HG03520 (cell line): ENCODE measurements around the gene GAPDH.
A peak's percentile ranks its signal among the peaks of the same experiment; 100 is the strongest.
"Not testable (repeated sequence)": the region's sequence is repeated elsewhere in the genome, so short reads cannot be mapped to it uniquely, and the experiment has no call there.

ENCODE experiments used
- ATAC-seq: cut with Tn5 transposase; IDR thresholded peaks from one replicate; pipeline ENCODE4 v1.9.1; 2021; ENCODE audit warnings: mild to moderate bottlenecking, moderate library complexity; ENCODE audit not compliant: unreplicated experiment

Gene GAPDH

DNA sequence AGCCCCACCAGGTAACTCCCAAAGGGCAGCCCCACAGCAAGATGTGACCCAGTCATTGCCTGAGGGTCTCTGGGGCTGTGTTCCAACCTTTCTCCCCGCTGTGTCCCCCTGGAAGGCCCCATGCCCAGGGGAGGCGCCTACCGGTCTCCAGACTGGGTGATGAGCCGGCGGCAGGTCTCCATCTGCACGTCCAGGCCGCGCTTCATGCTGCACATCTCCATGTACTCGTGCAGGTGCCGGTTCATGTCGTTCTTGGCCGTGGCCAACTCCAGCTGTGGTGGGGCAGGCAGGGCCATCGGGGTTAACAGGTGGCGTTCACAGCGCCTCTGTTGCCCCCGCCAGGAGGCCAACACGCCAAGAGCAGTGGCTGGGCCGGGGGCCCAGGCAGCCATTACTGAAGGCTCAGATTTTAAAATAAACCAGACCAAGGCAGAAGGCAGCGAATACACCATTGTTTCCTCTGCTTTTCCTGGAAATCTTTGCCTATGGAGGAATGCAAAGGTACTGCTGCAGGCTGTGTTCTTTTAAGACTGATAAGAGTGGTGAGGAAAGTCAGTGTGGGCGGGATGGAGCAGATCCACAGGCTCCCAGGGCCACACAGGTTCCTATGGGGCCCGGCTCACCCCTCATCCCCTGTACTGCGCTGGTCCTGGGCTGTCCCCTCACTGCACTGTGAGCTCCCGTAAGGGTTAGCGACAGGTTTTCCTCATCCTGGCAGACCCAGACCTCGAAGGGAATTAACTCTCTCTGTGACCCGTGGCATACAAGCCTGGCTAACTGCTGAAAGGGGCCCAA lies 7.3 kb downstream of the GAPDH start:
- ATAC-seq = no peak

DNA sequence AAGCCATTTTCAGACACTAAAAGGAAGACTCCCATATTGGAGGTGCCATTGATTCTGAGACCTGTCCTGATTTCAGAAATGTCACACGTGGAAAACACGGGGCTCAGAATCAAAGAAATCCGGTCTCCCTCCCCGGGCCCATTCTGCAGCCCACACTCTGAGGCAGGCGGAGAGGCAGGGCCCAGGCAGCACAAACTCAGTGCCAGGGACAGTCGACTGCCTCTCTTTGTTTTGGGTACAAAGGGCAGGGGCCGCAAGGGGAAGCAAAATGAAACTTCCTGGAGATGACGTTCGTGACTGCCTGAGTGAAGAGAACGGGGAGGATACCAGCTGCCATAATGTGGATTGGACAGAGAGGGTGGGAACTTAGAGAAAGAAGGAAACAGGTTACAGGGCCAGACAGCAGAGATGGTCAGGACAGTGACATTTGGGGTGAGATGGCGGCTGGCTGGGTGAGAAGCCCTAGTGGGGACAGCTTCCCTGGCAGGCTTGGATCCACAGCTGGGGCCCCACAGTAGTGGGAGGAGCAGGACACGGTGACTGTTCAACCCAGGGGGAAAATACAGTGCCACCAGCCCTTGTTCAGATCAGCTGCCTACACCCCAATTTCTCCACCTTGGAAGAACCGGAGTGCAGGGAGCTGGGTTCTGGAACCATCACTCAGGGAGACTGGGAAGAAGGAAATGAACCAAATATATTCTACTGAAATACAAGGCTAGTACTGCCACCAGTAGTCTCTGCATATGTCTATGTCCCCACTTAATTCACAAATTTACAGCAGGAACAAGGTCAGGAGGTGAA lies 8.1 kb downstream of the GAPDH start:
- ATAC-seq = no peak

DNA sequence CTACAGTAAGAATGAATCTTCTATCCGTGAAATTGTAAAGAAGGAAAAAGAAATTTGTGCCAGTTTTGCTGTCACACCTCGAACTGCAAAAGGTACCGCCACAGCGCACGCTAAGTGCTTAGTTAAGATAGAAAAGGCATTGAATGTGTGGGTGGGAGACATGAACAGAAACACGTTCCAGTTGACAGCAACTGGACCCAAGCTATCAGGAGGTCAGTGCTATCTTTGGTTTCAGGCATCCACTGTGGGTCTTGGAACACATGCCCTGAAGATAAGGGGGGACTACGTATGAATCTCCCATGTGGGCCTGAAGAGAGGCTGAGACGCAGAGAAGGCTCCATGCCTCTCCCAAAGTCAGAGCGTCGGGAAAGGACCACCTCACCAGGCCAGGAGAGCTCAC lies 11.7 kb downstream of the GAPDH start:
- ATAC-seq = no peak

DNA sequence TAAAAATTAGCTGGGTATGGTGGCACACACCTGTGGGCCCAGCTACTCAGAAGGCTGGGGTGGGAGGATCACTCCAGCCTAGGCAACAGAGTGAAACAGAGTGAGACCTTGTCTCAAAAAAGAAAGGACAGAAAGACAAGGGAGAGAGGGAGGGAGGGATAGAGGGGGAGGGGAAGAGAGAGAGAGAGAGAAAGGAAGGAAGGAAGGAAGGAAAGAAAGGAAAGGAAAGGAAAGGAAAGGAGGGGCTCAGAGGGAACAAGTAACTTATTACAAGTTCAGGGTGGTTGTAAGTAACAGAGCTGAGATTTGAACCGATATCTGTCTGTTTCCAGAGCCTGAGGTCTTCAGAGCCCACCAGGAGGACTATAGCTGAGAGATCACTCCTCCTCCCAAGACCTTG lies 13.2 kb downstream of the GAPDH start:
- ATAC-seq = no peak

DNA sequence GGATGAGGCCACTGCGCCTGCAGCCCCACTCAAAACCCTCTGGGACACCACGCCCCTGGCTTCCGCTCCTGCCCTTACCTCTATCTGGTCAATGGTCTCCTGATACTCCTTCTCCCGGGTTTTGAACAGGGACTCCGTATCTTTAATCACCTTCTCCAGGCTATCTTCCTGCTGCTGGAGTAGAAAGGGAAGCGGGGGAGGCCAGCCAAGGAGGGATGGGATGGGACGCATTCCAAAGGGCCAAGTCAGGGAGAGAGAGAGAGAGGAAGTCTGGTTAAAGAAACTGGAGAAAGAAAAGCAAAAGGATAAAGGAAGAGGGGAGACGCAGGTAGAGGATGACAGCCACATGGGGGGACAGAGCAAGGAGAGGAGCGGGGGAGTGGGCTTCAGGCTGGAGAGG lies 13.7 kb downstream of the GAPDH start:
- no peak for ATAC-seq

DNA sequence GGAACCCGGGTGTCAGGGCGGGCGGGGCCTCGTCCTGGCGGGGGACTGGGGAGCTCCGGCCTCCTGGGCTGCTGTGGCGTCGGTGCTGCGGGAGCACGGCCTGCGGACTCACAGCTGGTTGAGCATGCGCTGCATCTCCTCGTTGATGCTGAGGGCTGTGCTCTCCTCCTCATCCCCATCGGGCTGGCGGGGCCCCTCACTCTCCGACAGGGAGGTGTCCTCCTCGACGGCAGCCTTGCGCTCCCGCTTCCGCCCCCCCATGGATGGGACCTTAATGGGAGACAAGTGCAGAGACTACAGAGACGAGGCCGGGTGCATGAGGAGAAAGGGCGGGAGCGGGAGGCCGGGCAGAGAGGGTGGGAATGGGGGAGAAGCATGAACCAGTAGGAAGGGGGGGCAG lies 14.2 kb downstream of the GAPDH start:
- no peak for ATAC-seq

DNA sequence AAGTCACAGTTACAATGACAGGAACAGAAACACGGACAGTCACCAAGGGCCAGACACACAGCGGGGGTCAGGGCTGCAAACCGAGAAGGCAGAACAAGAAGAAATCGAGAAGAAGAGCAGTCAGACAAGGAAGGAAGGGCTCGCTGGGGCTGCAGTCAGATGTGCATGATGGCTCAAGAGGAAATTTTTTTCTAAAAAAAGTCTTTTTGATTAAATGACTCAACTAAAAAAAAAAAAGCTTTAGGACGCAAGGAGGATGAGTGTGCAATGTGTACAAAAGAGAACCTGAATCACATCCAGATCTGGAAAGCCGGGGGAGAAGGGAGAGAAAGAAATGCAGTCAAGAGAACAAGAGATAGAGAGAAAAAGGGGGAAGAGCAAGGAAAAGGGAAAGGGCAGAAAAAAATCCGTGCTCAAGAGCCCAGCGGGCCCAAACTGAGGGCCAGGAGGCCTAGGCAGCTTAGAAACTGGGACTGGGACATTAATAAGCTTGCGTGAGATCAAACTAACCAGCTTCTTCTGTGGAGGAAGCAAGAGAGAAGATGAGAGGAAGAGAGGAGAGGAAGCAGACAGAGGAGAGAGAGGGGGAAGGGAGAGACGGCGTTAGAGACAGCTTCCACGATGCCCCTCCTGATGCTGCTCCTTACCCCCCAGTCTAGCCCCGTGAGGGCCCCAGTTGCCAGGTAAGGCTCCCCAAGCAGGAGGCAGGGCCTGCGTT lies 14.8 kb downstream of the GAPDH start:
- ATAC-seq = no peak

DNA sequence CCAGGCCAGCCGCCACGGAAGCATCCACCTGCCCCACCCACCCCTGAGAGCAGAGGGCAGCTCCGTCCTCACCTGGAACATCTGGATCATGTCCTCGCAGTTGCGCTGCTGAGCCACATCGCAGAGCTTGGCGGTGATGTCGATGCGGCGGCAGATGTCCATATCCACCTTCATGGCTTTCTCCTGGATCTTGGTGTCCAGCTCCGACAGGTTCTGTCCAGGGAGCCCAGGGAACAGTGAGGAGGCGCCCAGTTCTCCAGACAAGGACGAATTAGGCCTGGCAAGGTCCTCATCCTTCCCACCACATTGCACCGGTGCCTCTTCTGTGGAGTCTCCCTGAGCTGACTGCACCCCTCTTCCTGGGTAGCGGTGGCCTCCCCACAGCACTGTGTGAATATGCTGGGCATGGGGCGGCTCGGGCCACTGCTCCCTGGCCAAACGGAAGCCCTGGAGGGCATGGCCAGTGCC lies 15.4 kb downstream of the GAPDH start:
- no peak for ATAC-seq

DNA sequence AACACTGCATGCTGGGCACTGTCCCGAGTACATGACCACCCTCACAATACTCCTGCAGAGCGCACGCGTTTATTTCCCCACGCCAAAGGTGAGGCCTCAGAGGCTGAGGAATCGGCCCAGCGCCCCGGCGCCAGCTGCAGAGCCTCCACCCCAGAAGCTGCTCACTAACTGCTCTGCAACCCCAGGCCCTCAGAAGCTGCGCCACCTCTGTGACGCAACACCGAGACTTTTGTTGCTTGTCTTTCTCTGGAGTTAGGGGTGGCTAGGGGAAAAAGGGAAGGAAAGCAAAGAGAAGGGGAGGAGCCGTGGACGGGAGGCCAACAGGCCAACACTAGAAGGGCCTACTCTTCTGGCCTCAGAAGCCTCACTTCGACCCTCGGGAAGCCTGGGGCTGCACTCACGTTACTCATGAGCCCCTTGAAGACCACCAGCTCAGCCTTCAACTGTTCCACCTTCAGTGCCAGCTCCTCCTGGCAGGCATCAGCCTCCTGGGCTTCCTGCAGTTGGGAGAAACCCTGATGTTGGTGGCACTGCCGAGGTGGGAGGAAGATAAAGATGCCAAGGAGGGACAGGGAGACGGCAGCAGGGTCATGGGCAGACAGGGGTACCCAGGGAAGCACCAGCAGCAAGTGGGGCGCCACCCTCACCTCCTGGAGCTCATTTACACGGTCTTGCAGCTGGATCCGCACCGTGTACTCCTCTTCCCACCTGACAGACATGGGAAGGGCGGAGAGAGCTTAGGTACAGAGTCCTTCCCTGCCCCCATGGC lies 16.2 kb downstream of the GAPDH start:
- no peak for ATAC-seq

DNA sequence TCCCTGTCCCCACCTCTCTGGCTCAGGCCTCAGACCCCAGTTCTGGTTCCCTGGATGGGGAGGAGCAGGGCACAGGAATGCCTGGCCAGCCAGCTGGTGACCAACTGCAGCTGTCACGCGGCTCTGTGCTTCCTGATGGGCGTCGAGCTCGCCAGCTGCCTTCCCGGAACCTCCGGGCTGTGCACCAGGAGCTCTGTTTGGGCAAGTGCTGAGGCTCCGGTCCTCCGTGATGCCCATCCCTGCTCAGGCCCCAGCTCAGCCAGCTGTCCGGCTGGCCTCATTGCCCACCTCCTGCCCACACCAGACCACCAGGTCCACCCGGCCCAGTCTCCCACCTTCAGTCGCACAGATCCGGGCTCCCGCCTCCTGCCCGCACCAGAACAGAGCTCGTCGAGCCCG lies 16.7 kb downstream of the GAPDH start:
- ATAC-seq = no peak

DNA sequence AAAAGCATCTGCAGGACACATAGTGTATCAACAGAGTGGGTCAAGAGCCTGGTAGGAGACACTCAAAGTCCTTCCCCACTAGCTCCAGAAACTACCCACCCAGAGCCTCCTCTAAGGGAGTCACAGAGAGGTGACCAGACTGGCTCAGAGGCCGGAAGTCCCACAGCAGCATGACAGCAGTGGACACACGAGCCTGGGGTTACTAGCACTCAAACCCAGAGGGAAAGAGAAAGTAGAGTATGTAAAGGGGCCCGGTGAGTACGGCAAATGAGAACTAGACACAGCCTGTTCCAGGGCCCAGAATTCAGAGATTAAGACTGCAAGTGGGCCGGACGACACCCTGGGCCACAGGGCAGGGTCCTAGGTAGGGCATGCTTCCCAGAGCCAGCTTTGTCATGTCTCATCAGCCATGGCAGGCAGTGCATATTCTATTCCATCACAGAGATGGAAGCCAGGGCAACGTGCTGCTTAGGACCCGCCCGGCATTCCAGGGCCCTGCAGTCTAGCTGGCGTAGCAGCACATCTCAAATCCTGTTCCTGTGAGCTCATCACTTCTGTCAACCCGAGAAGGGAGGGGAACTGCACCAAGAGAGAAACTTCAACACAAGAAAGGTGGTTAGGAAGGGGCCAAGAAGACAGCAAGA lies 17.3 kb downstream of the GAPDH start:
- ATAC-seq = no peak

DNA sequence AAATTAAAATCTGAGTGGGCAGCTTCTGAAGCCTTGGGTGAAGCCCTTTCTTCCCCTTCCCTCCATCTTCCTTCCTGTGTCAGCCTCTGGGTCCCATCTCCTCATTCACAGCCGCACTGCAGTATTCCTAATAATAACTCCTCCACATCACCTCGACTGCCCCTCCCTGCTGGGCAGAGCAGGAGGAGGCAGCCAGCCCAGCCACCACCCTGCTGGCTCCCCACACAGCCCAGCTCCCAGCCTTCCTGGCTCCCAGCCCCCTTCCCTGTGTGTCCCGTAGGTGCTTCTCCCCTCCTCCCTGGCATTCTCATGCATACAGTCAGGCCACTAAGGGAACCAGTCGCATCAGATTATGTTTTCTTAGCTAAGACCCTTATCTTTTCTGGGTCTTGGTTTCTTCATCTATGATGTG lies 17.8 kb downstream of the GAPDH start:
- no peak for ATAC-seq

DNA sequence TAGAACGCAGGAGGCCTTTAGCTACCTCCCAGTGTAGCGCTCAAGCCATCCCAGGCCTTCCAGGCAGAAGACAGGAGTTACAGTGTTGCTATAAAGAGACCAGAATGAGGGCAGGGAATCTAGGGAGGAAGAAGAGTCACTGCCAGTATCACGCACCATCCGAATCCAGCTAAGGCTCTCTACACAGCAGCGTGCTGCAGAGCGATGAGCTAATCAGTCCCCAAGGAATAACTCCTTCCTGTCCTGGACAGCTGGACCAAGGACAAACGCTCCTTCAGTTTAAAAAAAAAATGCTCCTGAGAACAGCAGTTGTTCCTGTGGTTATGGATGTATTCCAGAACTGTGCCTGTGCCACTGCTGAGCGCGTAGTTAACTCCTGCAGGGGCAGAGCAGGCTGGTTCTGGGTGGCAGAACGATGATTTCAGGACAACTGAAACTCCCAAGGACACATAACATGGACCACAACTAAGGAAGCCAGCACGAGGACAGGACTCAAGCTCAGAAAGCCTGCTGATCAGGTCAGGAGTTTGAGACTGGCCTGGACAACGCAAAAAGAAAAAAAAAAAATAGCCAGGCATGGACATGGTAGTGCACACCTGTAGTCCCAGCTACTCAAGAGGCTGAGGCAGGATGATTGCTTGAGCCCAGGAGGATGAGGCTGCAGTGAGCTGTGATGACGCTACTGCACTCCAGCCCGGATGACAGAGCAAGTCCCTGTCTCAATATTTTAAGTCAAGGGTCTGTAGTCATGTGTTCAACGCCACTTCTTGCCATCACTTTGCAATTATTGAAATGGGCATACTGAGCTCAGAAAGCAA lies 18.9 kb downstream of the GAPDH start:
- no peak for ATAC-seq

DNA sequence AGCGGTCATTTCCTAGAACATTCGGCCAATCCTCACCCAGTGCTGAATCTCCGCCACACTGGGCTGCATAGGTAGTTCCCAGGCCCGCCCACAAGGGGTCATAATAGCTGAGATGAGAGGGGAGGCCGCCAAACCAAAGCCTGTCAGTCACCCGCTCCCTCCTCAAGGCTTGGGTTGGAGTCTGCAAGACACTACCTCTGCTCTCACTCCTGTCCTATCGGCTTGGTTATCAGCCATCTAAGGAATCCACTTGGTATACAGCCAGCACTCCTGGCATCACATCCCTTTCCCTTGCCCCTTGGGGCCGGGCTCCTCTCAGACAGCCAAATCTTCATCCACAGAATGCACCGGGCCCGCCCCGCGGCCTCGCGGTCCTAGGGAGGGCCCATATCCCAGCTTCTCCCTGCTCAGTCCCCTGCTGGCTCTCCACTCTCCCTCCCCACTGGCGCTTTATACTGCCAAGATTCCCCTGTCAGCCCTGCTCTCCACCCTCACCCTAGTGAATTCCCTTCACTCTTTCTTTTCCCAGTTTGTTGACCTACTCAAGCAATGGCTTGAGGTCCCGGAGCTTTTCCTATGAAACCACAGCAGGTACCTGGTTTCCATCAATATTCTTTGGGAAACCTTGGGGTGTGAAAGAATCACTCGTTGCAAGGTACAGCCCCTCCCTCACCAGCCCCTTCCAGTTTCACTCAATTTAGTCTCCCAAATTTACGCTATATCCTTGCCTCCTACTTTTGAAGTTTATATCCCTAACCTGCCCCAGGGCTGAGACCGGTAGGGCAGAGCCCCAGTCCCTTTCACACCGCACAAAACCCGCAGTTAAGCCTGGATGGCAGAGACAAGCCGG lies 20.1 kb downstream of the GAPDH start:
- ATAC-seq = peak; percentile 61

DNA sequence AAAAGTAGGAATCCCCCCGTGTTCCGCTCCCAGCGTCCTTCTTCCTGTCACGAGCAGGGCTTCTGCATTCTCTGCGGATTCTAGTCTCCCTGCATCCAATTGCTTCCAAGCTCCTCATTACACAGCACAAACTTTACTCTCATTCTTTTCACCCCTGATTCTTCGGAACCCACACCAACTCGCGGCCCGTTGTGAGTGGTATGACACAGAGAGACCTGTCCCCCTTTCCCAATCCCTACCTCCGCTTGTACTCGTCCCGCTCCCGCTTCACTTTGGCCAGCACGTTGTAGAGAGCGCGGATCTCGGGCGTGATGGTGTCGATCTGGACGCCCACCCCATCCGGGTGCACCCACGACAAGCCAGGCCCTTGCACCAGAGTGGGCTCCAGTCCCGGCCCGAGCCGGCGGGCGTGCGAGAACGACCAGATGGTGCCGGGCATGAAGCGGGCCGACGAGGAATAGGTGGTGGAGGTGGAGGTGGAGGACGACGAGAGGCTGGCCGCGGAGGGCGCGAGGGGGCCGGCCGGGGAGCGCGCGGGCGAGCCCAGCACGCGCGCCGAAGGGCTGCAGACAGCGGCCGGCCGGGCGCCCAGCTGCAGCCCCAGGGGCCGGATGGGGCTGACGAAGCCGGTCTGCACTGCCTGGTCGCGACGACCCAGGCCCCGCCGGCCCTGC lies 20.8 kb downstream of the GAPDH start:
- ATAC-seq = no peak

DNA sequence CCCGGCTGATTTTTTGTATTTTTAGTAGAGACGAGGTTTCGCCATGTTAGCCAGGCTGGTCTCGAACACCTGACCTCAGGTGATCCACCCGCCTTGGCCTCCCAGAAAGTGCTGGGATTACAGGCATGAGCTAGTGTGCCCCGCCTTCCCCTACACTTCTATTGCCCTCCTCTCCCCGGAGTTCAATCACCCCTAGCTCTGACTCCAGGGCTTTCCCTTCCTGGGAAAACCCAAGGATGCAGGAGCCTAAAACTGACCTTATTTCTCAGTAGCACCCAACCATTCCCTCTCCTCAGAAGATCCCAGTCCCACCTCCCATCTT lies 22.1 kb downstream of the GAPDH start:
- not testable (repeated sequence) for ATAC-seq

DNA sequence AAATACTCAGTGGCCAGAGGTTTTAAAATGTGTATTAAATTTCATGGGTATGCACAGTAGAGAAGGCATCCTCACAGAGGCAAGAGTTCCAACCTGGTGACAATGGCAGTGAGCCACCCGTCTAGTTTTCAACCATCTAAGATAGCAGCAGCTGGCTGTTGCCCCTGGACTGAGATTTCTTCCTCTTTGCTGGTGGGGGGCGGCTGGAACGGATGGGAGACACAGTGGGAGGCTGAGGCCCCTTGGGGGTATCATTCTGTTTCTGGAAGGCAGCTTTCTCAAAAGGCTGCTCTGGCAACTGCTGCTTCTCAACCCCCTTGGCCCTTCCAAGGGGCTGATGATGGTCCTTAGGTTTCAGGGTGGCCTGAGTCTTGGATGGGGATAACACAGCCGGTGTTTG lies 22.5 kb downstream of the GAPDH start:
- ATAC-seq = no peak
